ENCODE results near the gene SYT17.
A peak's percentile ranks its signal among the peaks of the same experiment; 100 is the strongest.

SYT17 gene, protein sequence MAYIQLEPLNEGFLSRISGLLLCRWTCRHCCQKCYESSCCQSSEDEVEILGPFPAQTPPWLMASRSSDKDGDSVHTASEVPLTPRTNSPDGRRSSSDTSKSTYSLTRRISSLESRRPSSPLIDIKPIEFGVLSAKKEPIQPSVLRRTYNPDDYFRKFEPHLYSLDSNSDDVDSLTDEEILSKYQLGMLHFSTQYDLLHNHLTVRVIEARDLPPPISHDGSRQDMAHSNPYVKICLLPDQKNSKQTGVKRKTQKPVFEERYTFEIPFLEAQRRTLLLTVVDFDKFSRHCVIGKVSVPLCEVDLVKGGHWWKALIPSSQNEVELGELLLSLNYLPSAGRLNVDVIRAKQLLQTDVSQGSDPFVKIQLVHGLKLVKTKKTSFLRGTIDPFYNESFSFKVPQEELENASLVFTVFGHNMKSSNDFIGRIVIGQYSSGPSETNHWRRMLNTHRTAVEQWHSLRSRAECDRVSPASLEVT

DNA sequence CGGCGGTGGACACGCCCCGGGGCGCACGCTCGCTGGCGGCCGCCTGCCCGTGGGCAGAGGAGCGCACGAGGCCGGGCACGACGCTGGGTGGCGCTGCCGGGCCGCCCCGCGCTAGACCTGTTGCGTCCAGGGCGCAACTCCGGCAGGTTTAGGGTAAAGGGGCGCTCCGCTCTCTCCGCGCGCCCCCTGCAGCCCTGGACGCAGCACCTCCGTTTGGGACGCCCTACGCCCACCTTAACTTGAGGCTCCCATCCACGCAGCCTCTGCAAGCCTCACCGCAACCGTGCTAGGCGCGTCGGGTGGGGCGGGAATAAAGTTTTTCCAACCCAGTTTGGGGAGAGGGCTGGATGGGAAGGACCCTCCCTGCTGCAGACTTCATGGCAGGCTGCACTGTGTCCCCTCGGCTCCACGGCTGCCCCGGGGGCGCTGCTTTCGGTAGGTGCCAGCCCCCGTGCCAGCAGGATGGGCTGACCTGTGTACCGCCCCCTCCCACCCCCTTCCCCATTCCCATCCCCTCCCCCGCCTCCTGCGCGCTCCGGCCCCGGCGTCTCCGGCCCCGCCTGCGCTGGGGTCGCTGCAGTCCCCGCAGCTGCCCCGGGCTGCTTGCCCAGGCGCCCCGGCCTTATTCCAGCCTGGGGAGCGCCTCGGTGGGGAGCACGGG is at the start of gene SYT17:
Gene SYT17, plus strand, starts transcription at position 531 of the 661 bp plus-strand sequence. CDS start 407 bp downstream, outside the sequence.
- DNase-seq: peak; percentile 70

- peak; percentile 68 for DNase-seq
Measured at GRCh38 chr16:19118938-19119431, 49.1 kb upstream of the SYT17 start.

- DNase-seq: peak; percentile 76
Measured at GRCh38 chr16:19119564-19119963, 48.5 kb upstream of the SYT17 start.

DNA sequence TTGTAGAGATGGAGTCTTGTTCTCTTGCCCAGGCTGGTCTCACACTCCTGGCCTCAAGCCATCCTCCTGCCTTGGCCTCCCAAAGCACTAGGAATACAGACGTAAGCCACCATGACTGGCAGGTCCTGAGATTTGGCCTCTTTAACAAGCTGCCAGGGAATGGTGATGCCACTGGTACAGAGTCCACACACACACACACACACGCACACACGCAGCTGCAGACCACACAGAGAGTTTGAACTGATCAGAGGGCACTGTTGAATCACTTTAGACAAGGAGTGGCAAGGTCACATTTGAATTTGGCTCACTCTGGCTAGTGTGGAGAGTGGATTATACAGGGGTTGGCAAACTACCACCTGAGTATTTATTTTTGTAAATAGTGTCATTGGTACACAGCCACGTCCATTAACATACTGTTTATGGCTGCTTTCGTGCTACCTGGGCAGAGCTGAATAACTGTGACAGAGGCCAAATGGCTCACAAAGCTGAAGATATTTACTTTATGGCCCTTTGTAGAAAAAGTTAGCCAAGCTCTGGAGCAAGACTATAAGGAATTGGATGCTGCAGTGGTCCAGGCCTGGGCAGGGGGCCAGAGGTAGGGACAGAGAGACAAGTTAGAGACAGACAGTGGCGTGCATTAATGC is 44.4 kb upstream of the SYT17 start:
- DNase-seq: no peak

DNA sequence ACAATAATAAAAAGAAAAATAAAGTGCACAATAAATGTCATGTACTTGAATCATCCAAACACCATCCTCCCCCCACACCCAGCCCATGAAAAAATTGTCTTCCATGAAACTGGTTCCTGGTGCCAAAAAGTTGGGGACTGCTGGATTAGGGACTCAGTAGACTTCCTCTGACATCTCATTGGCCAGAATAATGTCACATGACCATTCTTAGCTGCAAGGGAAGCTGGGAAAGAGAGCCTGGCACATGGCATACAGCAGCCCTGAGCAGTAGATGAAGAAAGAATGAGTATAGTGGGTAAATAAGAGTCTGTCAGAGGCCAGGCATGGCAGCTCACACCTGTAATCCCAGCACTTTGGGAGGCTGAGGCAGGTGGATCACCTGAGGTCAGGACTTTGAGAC is 41.7 kb upstream of the SYT17 start:
- no peak for DNase-seq

- DNase-seq: peak; percentile 75
Measured at GRCh38 chr16:19127205-19127604, 40.8 kb upstream of the SYT17 start.

DNA sequence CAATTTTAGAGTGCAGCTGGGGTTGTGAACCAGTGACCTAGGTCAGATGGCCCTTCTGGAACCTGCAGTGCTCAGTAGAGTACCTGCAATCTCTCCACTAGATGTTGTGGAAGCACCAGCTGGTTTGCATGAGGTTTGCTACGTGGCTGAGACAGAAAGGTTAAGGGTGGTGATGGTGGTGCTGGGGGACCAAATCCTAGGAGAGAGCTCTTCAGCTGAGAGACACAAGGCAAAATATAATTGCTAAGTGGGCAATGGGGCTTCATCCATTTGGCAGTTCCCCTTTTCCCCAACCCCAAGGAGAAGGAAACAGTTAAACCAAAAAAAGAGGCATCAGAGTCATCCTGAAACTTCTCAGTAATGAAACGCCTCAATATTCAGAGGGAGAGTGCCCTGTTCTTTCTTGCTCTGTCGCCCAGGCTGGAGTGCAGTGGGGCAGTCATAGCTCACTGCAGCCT is 40.3 kb upstream of the SYT17 start:
- peak; percentile 72 for DNase-seq

- no peak for DNase-seq
Measured at GRCh38 chr16:19128454-19129200, 39.4 kb upstream of the SYT17 start.

- no peak for DNase-seq
Measured at GRCh38 chr16:19130385-19130784, 37.7 kb upstream of the SYT17 start.

GRCh38 chr16:19130852-19131824 is 36.9 kb upstream of the SYT17 start:
- DNase-seq: peak; percentile 58

DNA sequence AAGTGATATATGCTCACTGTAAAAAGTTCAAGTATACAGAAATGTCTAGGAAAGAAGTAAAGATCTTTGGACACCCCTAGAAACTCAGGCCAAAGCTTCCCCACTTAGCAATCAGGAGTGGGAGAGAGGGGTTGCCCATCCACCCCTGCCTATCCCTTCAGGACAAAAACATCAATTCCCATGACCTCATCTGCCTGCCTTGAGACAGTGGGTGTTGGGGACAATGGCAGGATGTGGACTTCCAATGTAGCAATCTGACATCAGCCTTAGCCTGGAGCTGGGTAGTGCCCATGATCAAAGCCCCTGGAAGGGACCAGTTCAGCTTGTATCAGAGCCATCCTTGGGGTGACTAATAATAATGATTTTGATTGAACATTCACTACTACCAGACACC is 36.2 kb upstream of the SYT17 start:
- DNase-seq: no peak

GRCh38 chr16:19132255-19132654 is 35.8 kb upstream of the SYT17 start:
- DNase-seq: no peak

GRCh38 chr16:19132898-19133297 is 35.1 kb upstream of the SYT17 start:
- DNase-seq: no peak

- no peak for DNase-seq
Measured at GRCh38 chr16:19133600-19133999, 34.4 kb upstream of the SYT17 start.

DNA sequence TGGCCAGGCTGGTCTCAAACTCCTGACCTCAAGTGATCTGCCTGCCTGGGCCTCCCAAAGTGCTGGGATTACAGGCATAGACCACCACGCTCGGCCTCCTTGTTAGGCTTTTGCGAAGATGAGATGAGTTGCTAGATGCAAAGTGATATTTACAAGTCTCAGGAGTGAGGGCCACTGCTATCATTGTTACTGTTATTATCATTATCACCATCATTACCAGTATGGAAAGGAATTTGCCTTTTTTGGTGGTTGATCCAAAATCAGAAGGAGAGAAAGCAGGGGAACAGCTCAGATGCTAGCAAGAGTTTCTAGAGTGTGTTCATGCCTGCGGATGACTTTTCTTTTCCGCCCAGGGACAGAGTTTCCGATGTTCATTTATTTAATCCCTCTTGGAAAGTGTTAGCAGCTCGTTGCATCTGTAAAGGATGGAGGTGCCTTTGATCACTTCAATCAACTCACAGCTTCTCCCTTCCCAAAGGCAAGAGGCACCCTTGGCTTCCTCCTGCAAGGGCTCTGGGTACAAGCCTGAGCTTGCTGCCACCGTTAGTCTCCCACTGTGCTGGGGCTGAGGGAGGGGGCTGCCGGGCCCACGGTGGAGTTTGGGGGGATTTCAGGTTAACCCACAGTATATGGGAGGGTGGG is 32.7 kb upstream of the SYT17 start:
- DNase-seq: no peak

DNA sequence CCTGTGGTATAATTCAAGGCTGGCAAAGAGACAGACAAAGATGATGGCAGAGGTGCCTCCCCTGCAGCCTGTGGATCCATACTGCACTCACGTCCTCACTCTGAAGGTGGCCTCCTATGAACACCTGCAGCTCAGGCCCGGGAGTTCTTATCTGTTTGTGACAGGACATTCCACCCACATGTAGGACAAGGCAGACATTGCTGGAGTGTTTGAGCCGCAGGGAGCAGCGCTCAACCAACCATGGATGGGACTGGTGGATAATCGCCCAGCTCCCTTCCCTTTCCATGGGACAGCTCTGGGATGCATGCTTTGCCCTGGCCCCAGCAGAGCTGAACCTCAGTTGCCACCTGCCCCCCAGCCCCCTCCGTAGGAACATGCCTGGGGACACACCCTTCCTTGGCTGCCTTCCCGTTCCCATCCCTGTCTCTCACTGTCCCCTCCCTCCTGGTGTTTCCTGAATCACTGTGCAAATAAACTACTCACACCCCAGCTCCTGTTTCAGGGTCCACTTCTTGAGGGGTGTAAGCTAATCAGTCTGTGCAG is 32.1 kb upstream of the SYT17 start:
- DNase-seq: no peak

GRCh38 chr16:19136549-19137196 is 31.4 kb upstream of the SYT17 start:
- DNase-seq: no peak

DNA sequence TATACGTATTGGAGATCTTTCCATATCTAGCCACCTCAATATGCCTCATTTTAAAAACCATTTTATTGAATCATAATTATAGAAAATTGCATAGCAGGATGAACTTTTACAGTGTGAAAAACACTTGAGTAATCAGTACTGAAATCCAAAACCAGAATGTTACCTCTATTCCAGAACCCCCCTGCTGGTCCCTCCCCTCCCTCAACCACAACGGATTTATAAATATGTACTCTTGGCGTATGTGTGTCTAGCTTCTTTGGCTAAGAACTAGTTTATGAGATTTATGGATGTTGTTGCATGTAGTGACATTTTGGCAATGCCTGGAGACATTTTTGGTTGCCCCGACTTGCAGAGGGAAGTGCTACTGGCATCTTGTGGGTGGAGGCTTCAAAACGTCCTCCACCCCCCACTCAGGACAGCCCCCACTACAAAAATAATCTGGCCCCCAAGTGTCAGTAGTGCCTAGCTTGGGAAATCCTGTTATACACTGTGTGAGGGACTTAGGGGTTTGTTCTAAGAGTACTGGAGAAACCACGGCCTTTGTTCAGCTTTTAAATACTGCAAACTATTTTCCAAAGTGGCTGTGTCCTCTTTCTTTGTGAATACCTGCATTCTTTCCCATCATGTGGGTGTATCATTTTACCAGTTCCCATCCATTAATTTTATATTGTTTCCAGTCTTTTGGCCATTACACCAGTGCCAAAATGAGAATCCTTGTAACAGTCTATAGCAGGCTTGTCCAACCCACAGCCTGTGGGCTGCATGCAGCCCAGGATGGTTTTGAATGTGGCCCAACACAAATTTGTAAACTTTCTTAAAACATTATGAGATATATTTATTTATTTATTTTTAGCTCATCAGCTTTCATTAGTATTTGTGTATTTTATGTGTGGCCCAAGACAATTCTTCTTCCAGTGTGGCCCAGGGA is 30.6 kb upstream of the SYT17 start:
- DNase-seq: no peak

- no peak for DNase-seq
Measured at GRCh38 chr16:19138601-19139000, 29.4 kb upstream of the SYT17 start.
